ENCODE data around the gene CFAP43.
"Not testable (repeated sequence)": the region's sequence is repeated elsewhere in the genome, so short reads cannot be mapped to it uniquely, and the experiment has no call there.

The CFAP43 gene

GRCh38 chr10:104255311-104255981 lies 23.3 kb upstream of the CFAP43 start:
- no peak for DNase-seq

GRCh38 chr10:104254493-104255310 lies 22.5 kb upstream of the CFAP43 start, which contains the start of gene GSTO1:
Gene GSTO1, plus strand, starts transcription at chr10:104254892. Its CDS starts 37 bp downstream, at chr10:104254929.
- peak; percentile 47 to 50 for DNase-seq

GRCh38 chr10:104253606-104254410 lies 21.6 kb upstream of the CFAP43 start:
- DNase-seq, result no peak

GRCh38 chr10:104253106-104253505 lies 20.9 kb upstream of the CFAP43 start:
- peak in 1 of 2 experiments; percentile 26 for DNase-seq

- DNase-seq, result no peak
These were observed 20.2 kb upstream of the CFAP43 start for GRCh38 chr10:104252368-104252767.

- DNase-seq, result no peak
These were observed 19.3 kb upstream of the CFAP43 start for GRCh38 chr10:104251443-104251842.

- no peak for DNase-seq
These were observed 18.2 kb upstream of the CFAP43 start for GRCh38 chr10:104250371-104250770.

GRCh38 chr10:104248931-104249330 lies 16.8 kb upstream of the CFAP43 start:
- DNase-seq, result not testable (repeated sequence)

GRCh38 chr10:104247513-104248146 lies 15.5 kb upstream of the CFAP43 start:
- DNase-seq, result no peak

- DNase-seq, result no peak
These were observed 14.8 kb upstream of the CFAP43 start for GRCh38 chr10:104246976-104247375.

GRCh38 chr10:104245066-104245632 lies 13.0 kb upstream of the CFAP43 start:
- DNase-seq, result no peak

- no peak for DNase-seq
These were observed 11.3 kb upstream of the CFAP43 start for GRCh38 chr10:104243512-104243911.

- DNase-seq, result not testable (repeated sequence)
These were observed 10.8 kb upstream of the CFAP43 start for GRCh38 chr10:104243009-104243408.

- DNase-seq, result no peak
These were observed 10.4 kb upstream of the CFAP43 start for GRCh38 chr10:104242545-104242944.

- no peak for DNase-seq
These were observed 7.9 kb upstream of the CFAP43 start for GRCh38 chr10:104240078-104240477.

- DNase-seq, result no peak
These were observed 3.6 kb upstream of the CFAP43 start for GRCh38 chr10:104235801-104236200.

- DNase-seq, result no peak
These were observed 2.8 kb upstream of the CFAP43 start for GRCh38 chr10:104234934-104235333.

GRCh38 chr10:104233817-104234216 lies 1.7 kb upstream of the CFAP43 start:
- no peak for DNase-seq

GRCh38 chr10:104232613-104233102 lies 494 bp upstream of the CFAP43 start:
- no peak for DNase-seq

GRCh38 chr10:104230490-104230889 lies 1.7 kb downstream of the CFAP43 start:
- no peak for DNase-seq

GRCh38 chr10:104223304-104223703 lies 8.9 kb downstream of the CFAP43 start:
- no peak for DNase-seq

- no peak for DNase-seq
These were observed 11.6 kb downstream of the CFAP43 start for GRCh38 chr10:104220522-104220921.
